ENCODE results near the gene MBD2. TPM values are rescaled to one million over a fixed set of nuclear protein-coding genes. Genes with fewer than 3 reads are reported as not detected.

MBD2 gene
- total and polyA plus RNA-seq, 2 of the 8 experiments (the other 6 are each of a cell fraction or from before 2014, with no cell fraction given): 36.2 to 52.7 TPM

- TF ChIP-seq EP300 (IDR thresholded peaks at IDR 0.05; ENCODE audit: borderline replicate concordance in 1 of 2, low read depth in 2 of 2, low read length in 2 of 2): no peak
- TF ChIP-seq HDAC2 (IDR thresholded peaks at IDR 0.05; ENCODE audit: borderline replicate concordance in 1 of 2, low read depth in 2 of 2, low read length in 2 of 2): no peak
- no peak for TF ChIP-seq ATF3 (IDR thresholded peaks at IDR 0.05; ENCODE audit: insufficient read depth, low read depth, low read length)
- TF ChIP-seq ASH2L (IDR thresholded peaks at IDR 0.05; ENCODE audit: low read length): no peak
- TF ChIP-seq CHD7 (IDR thresholded peaks at IDR 0.05; ENCODE audit: insufficient replicate concordance, low read length): no peak
Measured at GRCh38 chr18:54202851-54203250, 21.6 kb downstream of the MBD2 start (continued).

Data from H1 (cell line).